Naive thymus-derived CD4-positive, alpha-beta T cell (primary cell): Measurements from ENCODE around the gene ZDHHC1. TPM values are rescaled to one million over a fixed set of nuclear protein-coding genes. Genes with fewer than 3 reads are reported as not detected.
A peak's percentile ranks its signal among the peaks of the same experiment; 100 is the strongest.

Experiments used
- ATAC-seq: fragments of 150-1000 bp; cut with Tn5 transposase; 2 replicates; pipeline ENCODE4 v1.10.0; 2021; ENCODE audit warnings: mild to moderate bottlenecking, moderate library complexity
- CTCF ChIA-PET: fragments of 350-600 bp; sonication (Branson Sonifier 250); formaldehyde crosslinking; loops from one replicate; lab custom pipeline; 2021; ENCODE audit warnings: antibody characterized with exemption; lab: Charles Lee
- POLR2A ChIA-PET: fragments of 350-600 bp; sonication (Branson Sonifier 250); formaldehyde crosslinking; loops from one replicate; lab custom pipeline; 2021; ENCODE audit warnings: antibody characterized with exemption, inconsistent platforms; lab: Charles Lee
- DNase-seq, 9 donors: peaks; one replicate each; pipeline versions ENCODE4 v3.0.0 to v3.0.0-alpha.2; 2020 to 2022; ENCODE audit warnings: mixed read lengths in 1 of 9
- H3K27ac ChIP-seq: one replicate; pipeline ENCODE4 v1.7.0; 2013; ENCODE audit warnings: mild to moderate bottlenecking, low read depth, low read length, moderate library complexity
- H3K27me3 ChIP-seq, 2 donors: one replicate each; pipeline ENCODE4 v1.7.0; 2013; ENCODE audit warnings: low read length in 2 of 2, mild to moderate bottlenecking in 2 of 2, moderate library complexity in 2 of 2; ENCODE audit not compliant: control insufficient read depth in 2 of 2, insufficient read depth in 2 of 2
- H3K36me3 ChIP-seq, 3 experiments: 1 replicate in 2 of 3; 2 replicates in 1 of 3; pipeline ENCODE4 v1.7.0; 2013; ENCODE audit warnings: low read length in 3 of 3, mild to moderate bottlenecking in 3 of 3, moderate library complexity in 1 of 3; ENCODE audit not compliant: insufficient read depth in 3 of 3, control insufficient read depth in 2 of 3
- H3K4me1 ChIP-seq, 2 donors: one replicate each; pipeline ENCODE4 v1.7.0; 2013; ENCODE audit warnings: low read length in 2 of 2, mild to moderate bottlenecking in 2 of 2, moderate library complexity in 1 of 2; ENCODE audit not compliant: control insufficient read depth in 2 of 2, insufficient read depth in 2 of 2
- H3K4me3 ChIP-seq: 2 replicates; pipeline ENCODE4 v1.7.0; 2013; ENCODE audit warnings: mild to moderate bottlenecking, low read length
- H3K9me3 ChIP-seq, 3 experiments: 1 replicate in 2 of 3; 2 replicates in 1 of 3; pipeline ENCODE4 v1.7.0; 2013; ENCODE audit warnings: low read length in 3 of 3; ENCODE audit not compliant: control insufficient read depth in 2 of 3
- H3K27ac Mint-ChIP-seq, 9 donors: one replicate each; pipeline ENCODE4 v1.8.0; 2020 to 2022; ENCODE audit warnings: mixed read lengths in 9 of 9, mild to moderate bottlenecking in 8 of 9, moderate library complexity in 5 of 9, inconsistent platforms in 2 of 9
- H3K27me3 Mint-ChIP-seq, 5 donors: one replicate each; pipeline ENCODE4 v1.8.0; 2021 to 2022; ENCODE audit warnings: mixed read lengths in 5 of 5, mild to moderate bottlenecking in 1 of 5
- H3K36me3 Mint-ChIP-seq, 5 donors: one replicate each; pipeline ENCODE4 v1.8.0; 2020 to 2022; ENCODE audit warnings: mixed read lengths in 5 of 5, mild to moderate bottlenecking in 3 of 5, inconsistent platforms in 1 of 5
- H3K4me1 Mint-ChIP-seq, 7 donors: one replicate each; pipeline ENCODE4 v1.8.0; 2020 to 2022; ENCODE audit warnings: mixed read lengths in 7 of 7, mild to moderate bottlenecking in 3 of 7, inconsistent platforms in 1 of 7
- H3K4me3 Mint-ChIP-seq, 10 donors: one replicate each; pipeline ENCODE4 v1.8.0; 2020 to 2022; ENCODE audit warnings: mild to moderate bottlenecking in 10 of 10, mixed read lengths in 10 of 10, moderate library complexity in 6 of 10, inconsistent platforms in 2 of 10
- H3K9me3 Mint-ChIP-seq, 11 donors: one replicate each; pipeline ENCODE4 v1.8.0; 2020 to 2022; ENCODE audit warnings: mixed read lengths in 11 of 11, mild to moderate bottlenecking in 4 of 11, inconsistent platforms in 1 of 11, moderate library complexity in 1 of 11
- intact Hi-C, 2 donors: fragments of 100-400 bp; cut with micrococcal nuclease; formaldehyde crosslinking; loops; one replicate each; pipeline ENCODE4 v1.15.1; 2023
- polyA plus RNA-seq, 2 donors: library from polyadenylated mRNA; unstranded; fragments of 300-500 nt; fragmentation: Illumina TruSeq; gene quantifications; one replicate each; pipeline ENCODE4 v1.2.3, GENCODE V29; 2021
- total RNA-seq, 6 experiments: library from RNA in 5 of 6; stranded (reverse) in 5 of 6; gene quantifications; 1 replicate in 5 of 6; 2 replicates in 1 of 6; pipeline ENCODE4 v1.2.3 and lab custom pipeline; 2021 to 2026

The ZDHHC1 gene
- total and polyA plus RNA-seq, 7 experiments from 2014 or later, result 0.34 to 3.6 (median 0.48) TPM; not detected in 4

DNA sequence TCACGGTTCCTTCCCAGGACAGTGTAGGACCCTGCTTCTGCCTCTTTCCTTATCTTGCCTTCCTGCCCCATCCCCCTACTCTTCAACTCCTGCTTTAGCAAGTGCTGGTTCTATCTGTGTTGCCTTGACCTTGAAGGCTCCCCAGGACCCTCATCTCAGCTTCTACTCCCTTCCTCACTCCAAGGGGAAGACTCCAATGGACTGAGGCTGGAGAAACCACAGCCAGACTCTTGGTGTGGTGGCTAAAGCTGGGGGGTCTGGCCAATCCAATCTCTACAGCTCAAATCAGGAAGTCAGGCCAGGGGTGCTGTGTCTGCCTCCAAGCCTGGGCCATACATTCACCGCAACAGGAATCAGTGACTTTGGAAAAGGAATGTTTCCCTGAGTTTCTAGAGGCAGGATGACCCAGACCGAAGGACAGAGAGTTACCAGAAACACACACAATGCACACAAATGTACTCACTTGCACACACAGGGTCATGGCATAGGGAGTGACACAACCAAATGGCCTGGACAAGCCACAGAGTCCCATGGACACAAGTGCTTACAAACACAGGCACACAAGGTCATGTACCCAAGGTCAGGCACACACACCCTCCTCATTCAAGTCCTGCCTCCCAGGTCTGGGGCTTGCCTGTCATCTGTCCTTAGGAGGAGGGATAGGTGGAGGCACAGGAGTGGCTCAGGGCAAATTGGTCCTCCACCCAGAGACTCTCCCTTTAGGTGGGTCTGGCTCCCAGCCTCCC is 12.9 kb upstream of the ZDHHC1 start:
- ChIA-PET POLR2A (no interaction called here), CTCF (interaction anchor here (1.5 kb wide), 2 partner anchors 14 to 84 kb away, joined by 3 to 5 read pairs; no protein-coding TSS in a partner anchor)
- no peak for DNase-seq
- Mint-ChIP-seq H3K4me3 (peak overlapping the region in 8 of 10 donors; percentile 32 to 86 (median 59)), H3K4me1 (peaks cover 0 to 12% (median 4%) of the 10 kb centered on the region in 7 donors), H3K9me3 (peaks cover 0 to 1% (median 0%) of the 10 kb centered on the region in 11 donors), H3K36me3 (no peaks in the 10 kb centered on the region), H3K27me3 (peaks cover 26 to 58% (median 35%) of the 10 kb centered on the region in 5 donors), H3K27ac (no peak overlapping the region)
- Histone ChIP-seq H3K27ac (no peak overlapping the region), H3K9me3 (no peaks in the 10 kb centered on the region), H3K4me1 (peaks cover 0 to 5% of the 10 kb centered on the region in 2 donors), H3K4me3 (no peak overlapping the region), H3K36me3 (no peaks in the 10 kb centered on the region), H3K27me3 (peaks cover 5 to 12% of the 10 kb centered on the region in 2 donors)
- ATAC-seq, result no peak
- intact Hi-C loops, result no loop called here

DNA sequence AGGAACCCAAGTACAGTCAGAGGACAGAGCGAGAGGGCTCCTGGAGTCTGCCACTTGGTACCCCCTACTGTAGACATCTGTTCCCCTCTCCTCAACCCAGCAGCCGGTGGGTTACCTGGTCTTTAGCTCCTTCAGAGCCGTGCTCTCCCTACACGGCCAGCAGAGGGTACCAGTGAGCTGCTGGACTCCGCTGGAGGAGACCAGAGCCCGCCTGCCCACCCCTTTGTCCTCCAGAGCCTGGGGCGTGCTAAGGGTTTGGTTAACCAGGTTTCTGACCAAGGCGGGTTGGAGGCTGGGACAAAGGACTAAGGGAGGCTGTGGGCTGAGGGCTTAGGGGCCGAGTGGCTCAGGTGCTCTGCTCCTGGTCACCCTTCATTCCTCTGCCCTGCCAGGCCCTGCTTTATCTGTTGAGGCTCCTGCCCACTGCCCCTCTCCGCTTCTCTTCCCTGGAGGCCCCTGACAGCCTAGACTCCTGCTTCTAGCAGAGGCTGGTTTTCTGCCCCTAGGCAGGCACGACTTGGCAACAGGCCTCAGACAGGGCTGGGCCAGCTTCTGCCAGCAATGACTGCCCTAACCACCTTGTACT is 12.0 kb upstream of the ZDHHC1 start:
- Histone ChIP-seq H3K27me3 (peaks cover 5 to 12% of the 10 kb centered on the region in 2 donors), H3K9me3 (no peaks in the 10 kb centered on the region), H3K4me3 (no peak overlapping the region), H3K36me3 (no peaks in the 10 kb centered on the region), H3K27ac (no peak overlapping the region), H3K4me1 (peaks cover 0 to 5% of the 10 kb centered on the region in 2 donors)
- ATAC-seq (peak; percentile 72), DNase-seq (peak in 4 of 9 donors; percentile 31 to 71 (median 42))
- ChIA-PET POLR2A (no interaction called here), CTCF (interaction anchor here (0.6 to 1.5 kb wide), 6 partner anchors 15 to 85 kb away, joined by 3 to 5 read pairs (median 4); partner anchors contain the start of gene ATP6V0D1)
- Mint-ChIP-seq H3K27ac (no peak overlapping the region), H3K27me3 (peaks cover 26 to 58% (median 35%) of the 10 kb centered on the region in 5 donors), H3K4me1 (peaks cover 0 to 12% (median 4%) of the 10 kb centered on the region in 7 donors), H3K4me3 (no peak overlapping the region), H3K9me3 (peaks cover 0 to 1% (median 0%) of the 10 kb centered on the region in 11 donors), H3K36me3 (no peaks in the 10 kb centered on the region)
- intact Hi-C loops, result loop anchor here (1.0 kb wide), 2 partner anchors 37 to 38 kb away; no protein-coding TSS in a partner anchor

DNA sequence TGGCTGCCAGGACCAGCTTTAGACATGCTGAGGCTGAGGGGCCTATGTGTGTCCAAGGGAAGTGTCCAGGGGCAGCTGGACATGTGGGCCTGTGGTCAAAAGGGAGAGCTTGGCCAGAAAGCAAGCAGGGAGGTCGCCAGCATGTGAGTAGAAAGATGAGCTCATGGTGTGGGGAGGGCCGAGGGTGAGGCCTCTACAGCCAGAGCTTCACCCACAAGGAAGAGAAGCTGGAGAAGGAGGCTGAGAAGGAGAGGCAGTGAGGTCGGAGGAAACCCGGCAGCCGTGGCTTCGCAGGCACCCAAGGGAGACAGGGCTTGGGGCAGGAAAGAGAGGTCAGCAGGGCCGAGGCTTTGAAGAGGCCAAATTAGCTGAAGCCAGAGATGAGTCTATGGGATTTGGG is 10.7 kb upstream of the ZDHHC1 start:
- Mint-ChIP-seq H3K36me3 (no peaks in the 10 kb centered on the region), H3K9me3 (peaks cover 0 to 1% (median 0%) of the 10 kb centered on the region in 11 donors), H3K27me3 (peaks cover 26 to 57% (median 35%) of the 10 kb centered on the region in 5 donors), H3K4me3 (no peak overlapping the region), H3K27ac (peak overlapping the region in 2 of 9 donors; percentile 10 to 47), H3K4me1 (peaks cover 0 to 9% (median 4%) of the 10 kb centered on the region in 7 donors)
- ChIA-PET CTCF (interaction anchor here (0.7 kb wide), 1 partner anchor 290 kb away, joined by 3 read pairs; no protein-coding TSS in a partner anchor), POLR2A (no interaction called here)
- Histone ChIP-seq H3K36me3 (no peaks in the 10 kb centered on the region), H3K27ac (no peak overlapping the region), H3K27me3 (peaks cover 5 to 12% of the 10 kb centered on the region in 2 donors), H3K4me3 (no peak overlapping the region), H3K9me3 (no peaks in the 10 kb centered on the region), H3K4me1 (peaks cover 0 to 5% of the 10 kb centered on the region in 2 donors)
- DNase-seq, result no peak
- intact Hi-C loops, result no loop called here
- ATAC-seq, result no peak

DNA sequence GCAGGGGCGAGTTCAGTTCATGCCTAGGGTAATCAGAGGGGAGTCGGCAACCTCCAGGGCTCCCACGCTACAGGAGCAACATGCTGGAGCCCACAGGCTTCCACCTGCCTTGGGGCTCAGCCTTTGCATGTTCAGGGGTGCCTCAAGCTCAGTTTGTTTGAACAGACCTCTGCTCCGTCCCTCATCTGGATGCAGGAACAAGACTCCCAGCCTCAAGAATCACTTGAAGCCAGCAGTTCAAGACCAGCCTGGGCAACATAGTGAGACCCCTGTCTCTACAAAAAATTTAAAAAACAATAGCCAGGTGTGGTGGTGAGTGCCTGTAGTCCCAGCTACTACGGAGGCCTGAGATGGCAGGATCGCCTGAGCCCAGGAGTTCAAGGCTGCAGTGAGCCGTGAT is 9.7 kb upstream of the ZDHHC1 start:
- no peaks in the 10 kb centered on the region for H3K36me3 Mint-ChIP-seq
- intact Hi-C loops, result no loop called here

DNA sequence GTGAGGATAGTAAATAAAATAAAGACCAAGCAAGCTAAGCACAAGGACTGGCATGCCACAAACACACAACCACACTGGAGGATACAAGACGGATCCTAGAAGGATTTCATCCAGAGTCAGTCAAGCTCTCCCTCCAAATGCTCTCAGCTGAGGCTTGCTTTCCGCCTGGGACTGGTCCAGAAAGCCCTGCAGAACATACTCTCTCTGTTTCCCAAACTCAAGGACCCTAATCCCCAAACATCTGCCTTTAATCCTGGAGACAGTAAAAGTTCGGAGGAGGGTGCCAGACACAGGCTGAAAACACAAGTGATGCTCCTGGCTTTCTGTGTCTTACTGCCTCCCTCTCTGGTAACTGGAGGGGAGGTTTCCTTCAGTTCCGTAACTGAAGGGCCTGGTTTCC is 9.3 kb upstream of the ZDHHC1 start:
- ChIA-PET POLR2A (no interaction called here), CTCF (no interaction called here)
- H3K36me3 ChIP-seq, result no peaks in the 10 kb centered on the region
- intact Hi-C loops, result no loop called here
- Mint-ChIP-seq H3K36me3 (no peaks in the 10 kb centered on the region), H3K4me3 (no peak overlapping the region), H3K27ac (no peak overlapping the region), H3K4me1 (peaks cover 0 to 5% (median 3%) of the 10 kb centered on the region in 7 donors), H3K27me3 (peaks cover 26 to 51% (median 35%) of the 10 kb centered on the region in 5 donors), H3K9me3 (peaks cover 0 to 1% (median 0%) of the 10 kb centered on the region in 11 donors)
- DNase-seq (no peak), ATAC-seq (no peak)
- no peaks in the 10 kb centered on the region for H3K4me1 ChIP-seq
- H3K27me3 ChIP-seq, result peaks cover 8 to 12% of the 10 kb centered on the region in 2 donors
- H3K27ac ChIP-seq, result no peak overlapping the region
- no peaks in the 10 kb centered on the region for H3K9me3 ChIP-seq
- no peak overlapping the region for H3K4me3 ChIP-seq

More for the DNA sequence above, 9.7 kb upstream of the ZDHHC1 start:
- Mint-ChIP-seq H3K27ac (no peak overlapping the region), H3K27me3 (peaks cover 26 to 51% (median 35%) of the 10 kb centered on the region in 5 donors), H3K9me3 (peaks cover 0 to 1% (median 0%) of the 10 kb centered on the region in 11 donors), H3K4me3 (no peak overlapping the region), H3K4me1 (peaks cover 0 to 5% (median 3%) of the 10 kb centered on the region in 7 donors)
- no peaks in the 10 kb centered on the region for H3K36me3 ChIP-seq
- H3K27me3 ChIP-seq, result peaks cover 8 to 12% of the 10 kb centered on the region in 2 donors
- CTCF ChIA-PET, result no interaction called here
- POLR2A ChIA-PET, result no interaction called here
- ATAC-seq (no peak), DNase-seq (no peak)
- H3K4me1 ChIP-seq, result no peaks in the 10 kb centered on the region
- H3K9me3 ChIP-seq, result no peaks in the 10 kb centered on the region
- no peak overlapping the region for H3K4me3 ChIP-seq
- H3K27ac ChIP-seq, result no peak overlapping the region

DNA sequence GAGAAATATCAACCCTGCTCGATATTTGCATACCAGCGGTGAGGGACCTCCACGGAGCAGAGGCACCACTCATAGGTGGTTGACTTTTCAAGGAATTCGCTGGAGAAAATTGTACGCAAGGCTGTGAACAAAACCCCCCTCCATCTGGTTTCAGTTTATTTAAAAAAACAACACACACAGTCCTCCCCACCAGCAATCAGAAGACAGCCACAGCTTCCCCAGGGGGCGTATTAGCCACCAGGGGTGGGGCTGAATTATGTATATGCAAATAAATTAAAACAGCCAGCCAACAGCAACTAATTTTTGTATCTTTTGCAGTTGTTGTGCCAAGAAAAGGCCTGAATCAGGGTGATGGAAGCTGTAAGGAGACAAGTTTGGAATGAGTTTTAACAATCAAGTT is 8.8 kb upstream of the ZDHHC1 start:
- Mint-ChIP-seq H3K36me3 (no peaks in the 10 kb centered on the region), H3K27me3 (peaks cover 26 to 48% (median 32%) of the 10 kb centered on the region in 5 donors), H3K9me3 (peaks cover 0 to 1% (median 0%) of the 10 kb centered on the region in 11 donors), H3K27ac (no peak overlapping the region), H3K4me1 (peaks cover 0 to 4% (median 0%) of the 10 kb centered on the region in 7 donors), H3K4me3 (no peak overlapping the region)
- ATAC-seq, result no peak
- POLR2A ChIA-PET, result no interaction called here
- Histone ChIP-seq H3K27ac (no peak overlapping the region), H3K36me3 (no peaks in the 10 kb centered on the region), H3K4me1 (no peaks in the 10 kb centered on the region), H3K4me3 (no peak overlapping the region), H3K9me3 (no peaks in the 10 kb centered on the region), H3K27me3 (peaks cover 8 to 12% of the 10 kb centered on the region in 2 donors)
- intact Hi-C loops, result no loop called here
- DNase-seq, result no peak
- CTCF ChIA-PET, result no interaction called here
